ENCODE measurements around the gene RNF115.

- TF ChIP-seq CTCF (IDR thresholded peaks at IDR 0.05) (no peak), EP300 (IDR thresholded peaks at IDR 0.05) (no peak), POLR2AphosphoS5 (IDR thresholded peaks at IDR 0.05) (no peak)
Observed at GRCh38 chr1:145843031-145843430, 19.1 kb upstream of the RNF115 start.
